ENCODE data around the gene LHFPL3. TPM values are rescaled to one million over a fixed set of nuclear protein-coding genes. Genes with fewer than 3 reads are reported as not detected.
"Not testable (repeated sequence)": the region's sequence is repeated elsewhere in the genome, so short reads cannot be mapped to it uniquely, and the experiment has no call there.

Gene LHFPL3
- total RNA-seq, 6 experiments from 2014 or later, result not detected

- intact Hi-C loops (cut with DNase I), result no loop called here
- H3K27ac ChIP-seq, result no peak overlapping the region
- no peak for DNase-seq
- 91% methylated on average over 9 of the region's 9 CpGs for WGBS (ENCODE audit: insufficient coverage, low coverage, low lambda C conversion rate, missing lambda C conversion rate)
- TF ChIP-seq CTCF (IDR thresholded peaks at IDR 0.05) (no peak), POLR2A (IDR thresholded peaks at IDR 0.05) (no peak)
- no peak overlapping the region for H3K4me3 ChIP-seq
- H3K36me3 ChIP-seq, result no peaks in the 10 kb centered on the region
- no peak for ATAC-seq
- no peaks in the 10 kb centered on the region for H3K4me1 ChIP-seq
- H3K9me3 ChIP-seq, result no peaks in the 10 kb centered on the region
- no peaks in the 10 kb centered on the region for H3K27me3 ChIP-seq
Observed at GRCh38 chr7:104933022-104933421, 604.6 kb downstream of the LHFPL3 start.

GRCh38 chr7:104933521-104933988 lies 605.2 kb downstream of the LHFPL3 start:
- Histone ChIP-seq H3K27me3 (no peaks in the 10 kb centered on the region), H3K4me3 (no peak overlapping the region), H3K36me3 (no peaks in the 10 kb centered on the region), H3K9me3 (no peaks in the 10 kb centered on the region), H3K27ac (no peak overlapping the region), H3K4me1 (no peaks in the 10 kb centered on the region)
- DNase-seq, result no peak
- intact Hi-C loops (cut with DNase I), result no loop called here
- TF ChIP-seq POLR2A (IDR thresholded peaks at IDR 0.05) (no peak), CTCF (IDR thresholded peaks at IDR 0.05) (no peak)
- peak in 3 of 4 donors; percentile 20 to 41 (median 33) for ATAC-seq
- 63% methylated on average over 6 of the region's 6 CpGs for WGBS (ENCODE audit: insufficient coverage, low coverage, low lambda C conversion rate, missing lambda C conversion rate)

GRCh38 chr7:104934665-104935064 lies 606.3 kb downstream of the LHFPL3 start:
- no peak overlapping the region for H3K27ac ChIP-seq
- no peak for ATAC-seq
- 57% methylated on average over 3 of the region's 7 CpGs for WGBS (ENCODE audit: insufficient coverage, low coverage, low lambda C conversion rate, missing lambda C conversion rate)
- no peaks in the 10 kb centered on the region for H3K4me1 ChIP-seq
- DNase-seq, result no peak
- no peaks in the 10 kb centered on the region for H3K9me3 ChIP-seq
- H3K27me3 ChIP-seq, result no peaks in the 10 kb centered on the region
- H3K36me3 ChIP-seq, result no peaks in the 10 kb centered on the region
- TF ChIP-seq CTCF (IDR thresholded peaks at IDR 0.05), result no peak
- no peak for TF ChIP-seq POLR2A (IDR thresholded peaks at IDR 0.05)
- intact Hi-C loops (cut with DNase I), result no loop called here
- no peak overlapping the region for H3K4me3 ChIP-seq

- no peak overlapping the region for H3K27ac ChIP-seq
- no peaks in the 10 kb centered on the region for H3K4me1 ChIP-seq
- ATAC-seq (no peak), DNase-seq (no peak)
- intact Hi-C loops (cut with DNase I), result no loop called here
- TF ChIP-seq POLR2A (IDR thresholded peaks at IDR 0.05) (no peak), CTCF (IDR thresholded peaks at IDR 0.05) (no peak)
- H3K9me3 ChIP-seq, result no peaks in the 10 kb centered on the region
- H3K36me3 ChIP-seq, result no peaks in the 10 kb centered on the region
- no peak overlapping the region for H3K4me3 ChIP-seq
- no peaks in the 10 kb centered on the region for H3K27me3 ChIP-seq
Observed at GRCh38 chr7:104935276-104935675, 606.9 kb downstream of the LHFPL3 start.

- Histone ChIP-seq H3K36me3 (no peaks in the 10 kb centered on the region), H3K9me3 (no peaks in the 10 kb centered on the region), H3K27me3 (no peaks in the 10 kb centered on the region), H3K4me1 (no peaks in the 10 kb centered on the region), H3K27ac (no peak overlapping the region), H3K4me3 (no peak overlapping the region)
- TF ChIP-seq POLR2A (IDR thresholded peaks at IDR 0.05), result no peak
- DNase-seq (no peak), ATAC-seq (no peak)
- intact Hi-C loops (cut with DNase I), result no loop called here
- 88% methylated on average over 3 of the region's 8 CpGs for WGBS (ENCODE audit: insufficient coverage, low coverage, low lambda C conversion rate, missing lambda C conversion rate)
Observed at GRCh38 chr7:104936546-104936945, 608.1 kb downstream of the LHFPL3 start.

- WGBS (ENCODE audit: insufficient coverage, low coverage, low lambda C conversion rate, missing lambda C conversion rate), result 80% methylated on average over 6 of the region's 6 CpGs
- H3K4me3 ChIP-seq; DNase-seq; intact Hi-C loops (cut with DNase I); ATAC-seq; H3K27me3 ChIP-seq; H3K4me1 ChIP-seq; H3K9me3 ChIP-seq; H3K36me3 ChIP-seq; H3K27ac ChIP-seq: not testable (repeated sequence)
Observed at GRCh38 chr7:104937489-104937888, 609.1 kb downstream of the LHFPL3 start.

All from right lobe of liver (tissue), 6 donors.